Upper lobe of left lung (tissue), 4 donors: ENCODE results near the gene ALDH1A3.

Experiments used
- CTCF ChIP-seq, 6 experiments: fragments of 450-650 bp in 4 of 6; fragments of 200-600 bp in 2 of 6; sonication (generic) in 2 of 6; IDR thresholded peaks; one replicate each; pipeline ENCODE4 v1.5.1; 2016 to 2019; ENCODE audit warnings: antibody characterized with exemption in 6 of 6
- EP300 ChIP-seq, 4 donors: sonication (generic); formaldehyde crosslinking; IDR thresholded peaks; one replicate each; pipeline ENCODE4 v1.5.1; 2017; ENCODE audit warnings: antibody characterized with exemption in 4 of 4, control low read depth in 2 of 4
- POLR2A ChIP-seq, 4 donors: fragments of 450-650 bp; IDR thresholded peaks; one replicate each; pipeline ENCODE4 v1.5.1; 2016 to 2017; ENCODE audit warnings: antibody characterized with exemption in 4 of 4, mild to moderate bottlenecking in 2 of 4

GRCh38 chr15:100939791-100940190 lies 60.2 kb downstream of the ALDH1A3 start:
- TF ChIP-seq CTCF (IDR thresholded peaks at IDR 0.05) (no peak), POLR2A (IDR thresholded peaks at IDR 0.05) (no peak), EP300 (IDR thresholded peaks at IDR 0.05) (no peak)
